BE2C (cell line): Measurements from ENCODE around the gene FHDC1. TPM values are rescaled to one million over a fixed set of nuclear protein-coding genes. Genes with fewer than 3 reads are reported as not detected.
"Not testable (repeated sequence)": the region's sequence is repeated elsewhere in the genome, so short reads cannot be mapped to it uniquely, and the experiment has no call there.

ENCODE experiments used
- DNase-seq: peaks from one replicate; pipeline ENCODE4 v3.0.0-alpha.2; 2020
- H3K27me3 ChIP-seq: fragments of 250-450 bp; sonication (Bioruptor Pico); 2 replicates; pipeline ENCODE4 v1.5.1; 2020; ENCODE audit warnings: mild to moderate bottlenecking
- H3K36me3 ChIP-seq: fragments of 250-450 bp; sonication (Bioruptor Pico); 2 replicates; pipeline ENCODE4 v1.5.1; 2020; ENCODE audit warnings: mild to moderate bottlenecking
- H3K4me1 ChIP-seq: fragments of 250-450 bp; sonication (Bioruptor Pico); 2 replicates; pipeline ENCODE4 v1.5.1; 2020
- H3K4me3 ChIP-seq: 2 replicates; pipeline ENCODE4 v1.5.1; 2011; ENCODE audit warnings: low read depth, low read length
- H3K9me3 ChIP-seq: fragments of 250-450 bp; sonication (Bioruptor Pico); 2 replicates; pipeline ENCODE4 v1.5.1; 2020
- CTCF ChIP-seq: IDR thresholded peaks from 2 replicates; pipeline ENCODE4 v1.5.1; 2012; ENCODE audit warnings: mild to moderate bottlenecking, low read depth, low read length
- polyA plus RNA-seq: library from polyadenylated mRNA; unstranded; fragments of >200 nt; gene quantifications from one replicate; pipeline ENCODE4 v1.2.1, GENCODE V29; 2012; ENCODE audit warnings: low read depth, missing spikeins; ENCODE audit not compliant: insufficient read length, insufficient read depth

The FHDC1 gene
- polyA plus RNA-seq, result 0.22 TPM

- Histone ChIP-seq H3K27me3 (peaks cover 57% of the 10 kb centered on the region), H3K4me3 (peak within 1 kb of the TSS; percentile 56), H3K36me3 (no peaks in the 10 kb centered on the region), H3K9me3 (no peaks in the 10 kb centered on the region), H3K4me1 (no peaks in the 10 kb centered on the region)
- TF ChIP-seq CTCF, result no peak
- DNase-seq, result peak; percentile 60
Measured at GRCh38 chr4:152935631-152936445, at the start of gene FHDC1. FHDC1 (plus strand) TSS chr4:152936323; CDS start chr4:152943058, 6,735 bp downstream.

GRCh38 chr4:152887981-152888380 is 48.1 kb upstream of the FHDC1 start:
- no peak for DNase-seq
- Histone ChIP-seq H3K36me3 (peaks cover 18% of the 10 kb centered on the region), H3K4me1 (no peaks in the 10 kb centered on the region), H3K9me3 (no peaks in the 10 kb centered on the region), H3K27me3 (no peaks in the 10 kb centered on the region), H3K4me3 (no peak overlapping the region)
- no peak for TF ChIP-seq CTCF

- H3K4me3 ChIP-seq, result no peak overlapping the region
- no peak for DNase-seq
- no peaks in the 10 kb centered on the region for H3K27me3 ChIP-seq
- H3K36me3 ChIP-seq, result peaks cover 20% of the 10 kb centered on the region
- no peak for TF ChIP-seq CTCF
- H3K4me1 ChIP-seq, result no peaks in the 10 kb centered on the region
- no peaks in the 10 kb centered on the region for H3K9me3 ChIP-seq
Measured at GRCh38 chr4:152892974-152893373, 43.1 kb upstream of the FHDC1 start.

GRCh38 chr4:152894673-152895072 is 41.5 kb upstream of the FHDC1 start:
- no peak for DNase-seq
- no peaks in the 10 kb centered on the region for H3K27me3 ChIP-seq
- H3K36me3 ChIP-seq, result peaks cover 19% of the 10 kb centered on the region
- TF ChIP-seq CTCF, result no peak
- no peaks in the 10 kb centered on the region for H3K4me1 ChIP-seq
- no peak overlapping the region for H3K4me3 ChIP-seq
- H3K9me3 ChIP-seq, result no peaks in the 10 kb centered on the region

- no peak for TF ChIP-seq CTCF
- H3K36me3 ChIP-seq, result peaks cover 11% of the 10 kb centered on the region
- no peaks in the 10 kb centered on the region for H3K27me3 ChIP-seq
- H3K4me3 ChIP-seq, result no peak overlapping the region
- DNase-seq, result no peak
- H3K4me1 ChIP-seq, result no peaks in the 10 kb centered on the region
- H3K9me3 ChIP-seq, result no peaks in the 10 kb centered on the region
Measured at GRCh38 chr4:152896811-152897210, 39.3 kb upstream of the FHDC1 start.

GRCh38 chr4:152898133-152898532 is 38.0 kb upstream of the FHDC1 start:
- not testable (repeated sequence) for H3K27me3 ChIP-seq, DNase-seq, H3K36me3 ChIP-seq, H3K4me1 ChIP-seq, H3K9me3 ChIP-seq, H3K4me3 ChIP-seq
